ENCODE data around the gene BTG2.
"Not testable (repeated sequence)": the region's sequence is repeated elsewhere in the genome, so short reads cannot be mapped to it uniquely, and the experiment has no call there.

Gene BTG2

DNA sequence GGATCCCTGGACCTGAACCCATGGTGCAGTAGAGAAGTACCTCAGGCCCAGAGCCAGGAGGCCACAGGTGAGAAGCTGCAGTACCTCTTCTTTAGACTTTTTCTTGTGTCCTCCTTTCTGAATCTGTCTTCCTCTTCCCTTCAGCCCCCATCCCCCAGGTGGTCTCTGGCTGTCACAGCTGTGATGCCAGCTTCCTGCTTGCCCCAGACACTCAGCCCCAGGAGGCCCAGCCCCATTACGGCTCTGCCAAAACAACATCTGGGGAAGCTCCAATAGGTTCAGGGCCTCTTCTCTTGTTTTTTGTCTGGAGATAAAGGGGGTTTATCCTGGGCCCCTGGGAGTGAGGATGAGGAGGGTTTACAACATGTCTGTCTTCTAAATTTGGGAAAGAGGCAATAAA, 9.5 kb upstream of the BTG2 start:
- DNase-seq: no peak

DNA sequence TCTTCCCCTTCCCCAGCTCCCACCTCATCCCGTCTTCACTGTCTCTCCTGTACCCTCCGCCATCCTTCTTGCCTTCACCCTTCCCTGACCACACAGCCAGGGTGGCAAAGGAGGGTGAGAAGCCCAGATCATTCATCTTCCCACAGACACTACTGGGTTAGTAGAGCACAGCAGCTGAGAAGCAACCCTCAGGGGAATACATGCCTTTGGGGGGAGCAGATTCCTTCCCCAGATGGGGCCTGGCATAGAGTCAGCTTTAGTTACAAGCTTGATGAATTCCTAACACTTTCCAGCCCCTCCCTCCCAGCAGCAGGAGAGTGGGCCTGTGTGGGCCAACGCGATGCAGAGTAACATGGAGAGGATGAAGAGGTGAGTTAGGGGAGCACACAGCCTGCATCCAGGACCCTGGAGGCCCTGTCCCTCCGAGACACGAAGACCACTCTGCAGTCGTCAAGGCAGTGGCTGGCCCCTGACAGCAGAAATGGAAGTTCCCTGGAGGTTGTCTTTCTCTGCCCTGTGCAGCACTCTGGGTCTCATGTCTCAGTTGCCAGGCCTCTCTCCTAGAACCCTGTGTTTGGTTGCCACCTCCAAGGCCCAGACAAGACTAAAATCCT, 8.8 kb upstream of the BTG2 start:
- no peak for DNase-seq

DNA sequence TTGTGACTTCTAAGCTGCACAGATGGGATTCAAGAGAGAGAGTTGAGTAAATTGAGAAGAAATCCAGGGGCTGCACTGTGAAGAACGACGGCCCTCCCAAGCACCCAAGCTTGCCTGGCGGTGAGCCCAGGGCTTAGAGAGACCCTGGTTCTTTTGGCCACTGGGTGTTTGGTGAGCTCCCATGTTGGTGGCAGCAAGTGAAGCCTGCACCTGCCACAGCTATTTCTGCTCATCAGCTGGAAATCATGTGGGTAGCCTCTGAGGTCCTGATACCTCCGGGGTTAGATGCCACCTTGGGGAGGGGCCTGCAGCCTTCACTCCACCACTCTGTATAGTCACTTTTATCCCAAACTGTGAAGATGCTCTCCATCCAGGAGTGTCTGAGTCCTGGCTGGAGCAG, 6.2 kb upstream of the BTG2 start:
- no peak for DNase-seq

DNA sequence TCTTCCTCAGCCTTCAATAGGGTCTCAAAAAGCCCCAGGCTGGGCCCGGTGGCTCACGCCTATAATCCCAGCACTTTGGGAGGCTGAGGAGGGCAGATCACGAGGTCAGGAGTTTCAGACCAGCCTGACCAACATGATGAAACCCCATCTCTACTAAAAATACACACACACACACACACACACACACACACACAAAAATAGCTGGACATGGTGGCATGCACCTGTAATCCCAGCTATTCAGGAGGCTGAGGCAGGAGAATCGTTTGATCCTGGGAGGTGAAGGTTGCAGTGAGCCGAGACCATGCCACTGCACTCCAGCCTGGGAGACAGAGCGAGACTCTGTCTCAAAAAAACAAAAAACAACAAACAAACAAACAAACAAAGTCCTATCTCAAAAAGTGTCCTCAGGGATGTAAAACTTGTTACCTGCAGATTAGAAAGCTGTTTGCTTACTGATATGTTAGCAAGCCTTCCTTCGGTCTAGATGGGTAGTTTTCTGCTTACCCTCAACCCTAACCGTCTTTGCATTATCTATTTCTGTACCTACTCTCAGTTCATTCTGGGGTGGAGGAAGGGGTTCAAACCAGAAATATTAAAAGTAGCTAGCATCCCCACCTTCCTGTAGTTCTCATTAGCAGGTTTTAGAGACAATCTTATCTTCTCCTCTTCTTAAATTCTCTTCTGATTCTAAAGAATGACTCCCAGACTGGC, 5.4 kb upstream of the BTG2 start:
- not testable (repeated sequence) for DNase-seq

DNA sequence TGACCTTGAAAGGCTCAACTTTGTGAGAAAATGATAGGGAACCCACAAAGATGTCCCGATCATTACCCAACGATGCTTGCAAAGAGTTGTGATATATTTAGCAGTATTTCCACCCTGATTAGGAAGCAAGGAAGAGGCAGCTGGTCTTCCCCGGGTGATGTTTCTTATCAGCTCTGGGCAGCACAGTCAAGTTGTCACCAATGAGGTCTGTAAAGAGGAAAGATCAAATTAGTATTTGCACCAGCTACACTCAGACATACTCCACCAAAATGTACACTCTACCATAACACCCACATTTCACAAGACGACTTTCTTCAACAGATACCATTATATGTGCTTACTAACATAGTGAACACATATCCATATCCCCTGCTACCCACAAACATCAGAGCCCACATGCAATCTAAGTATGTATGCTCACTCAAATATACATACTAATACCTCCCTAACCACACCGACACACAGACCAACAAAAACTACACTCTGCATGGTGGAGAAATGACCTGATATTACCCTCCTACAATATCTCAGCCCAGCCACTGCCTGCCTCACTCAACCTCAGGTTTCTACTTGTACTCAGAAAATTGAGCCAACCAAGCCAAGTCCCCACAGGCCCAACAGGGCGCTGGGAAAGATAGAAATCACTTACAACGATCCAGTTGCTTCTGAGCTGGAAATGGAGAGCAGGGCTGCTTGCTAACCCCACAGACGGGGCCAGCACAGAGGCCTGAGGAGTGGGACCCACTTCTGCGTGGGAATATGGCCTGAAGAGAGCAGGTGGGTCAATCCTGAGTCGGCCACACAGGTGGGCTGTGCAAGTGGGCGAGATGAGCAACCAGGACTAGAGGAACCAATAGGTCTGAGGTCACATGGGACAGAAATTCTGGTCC, 4.6 kb upstream of the BTG2 start:
- no peak for DNase-seq

DNA sequence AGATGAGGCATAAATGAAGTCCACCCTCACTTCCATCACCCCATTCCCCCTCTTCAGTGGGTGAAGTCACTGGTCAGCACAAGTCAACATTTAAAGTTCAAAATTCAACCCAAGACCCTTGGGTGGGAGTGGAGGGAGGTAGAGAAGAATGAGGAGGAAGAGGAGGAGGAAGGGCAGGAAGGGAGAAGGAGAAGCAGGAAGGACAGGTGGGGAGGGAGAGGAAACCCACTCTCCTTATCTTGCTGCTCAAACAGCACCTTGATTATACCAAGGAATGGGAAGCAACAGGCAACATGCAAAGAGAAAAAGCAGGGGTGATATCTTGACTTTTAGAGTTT, 4.0 kb upstream of the BTG2 start:
- no peak for DNase-seq

DNA sequence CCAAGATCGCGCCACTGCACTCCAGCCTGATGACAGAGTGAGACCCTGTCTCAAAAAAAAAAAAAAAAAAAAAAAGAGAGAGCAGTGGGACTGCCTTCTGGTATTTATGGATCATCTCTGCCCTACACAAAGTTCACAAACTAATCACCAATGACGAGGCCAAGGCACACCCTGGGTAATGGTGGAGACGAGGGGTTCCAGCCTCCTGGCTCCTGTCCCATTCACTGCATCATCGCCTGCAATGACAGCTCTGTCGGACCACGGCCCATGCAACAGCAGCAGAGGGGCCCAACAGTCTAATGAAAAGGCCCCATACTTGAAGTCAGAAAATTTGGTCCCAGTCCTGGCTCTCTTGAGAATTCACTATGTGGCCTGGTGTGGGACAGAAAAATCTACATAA, 2.9 kb upstream of the BTG2 start:
- DNase-seq: no peak

DNA sequence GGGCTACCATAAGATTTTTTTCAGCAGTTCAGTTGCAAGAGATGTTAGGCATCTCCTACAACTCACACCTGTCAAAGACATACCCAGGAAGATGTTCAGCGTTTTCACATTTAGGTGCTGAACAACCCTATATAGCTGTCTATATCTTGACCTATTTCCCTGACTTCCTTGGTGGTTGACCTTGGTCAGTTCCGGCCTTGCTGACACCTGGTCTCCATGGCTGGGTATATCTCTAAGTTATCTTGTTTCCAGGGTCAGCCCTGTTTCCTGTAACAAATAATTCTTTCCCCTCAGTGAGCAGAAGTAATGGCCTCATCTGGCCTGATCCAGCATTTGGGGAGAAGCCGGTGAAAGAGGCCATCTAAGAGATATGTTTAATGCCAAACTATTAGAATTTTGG, 2.4 kb upstream of the BTG2 start:
- DNase-seq: no peak

DNA sequence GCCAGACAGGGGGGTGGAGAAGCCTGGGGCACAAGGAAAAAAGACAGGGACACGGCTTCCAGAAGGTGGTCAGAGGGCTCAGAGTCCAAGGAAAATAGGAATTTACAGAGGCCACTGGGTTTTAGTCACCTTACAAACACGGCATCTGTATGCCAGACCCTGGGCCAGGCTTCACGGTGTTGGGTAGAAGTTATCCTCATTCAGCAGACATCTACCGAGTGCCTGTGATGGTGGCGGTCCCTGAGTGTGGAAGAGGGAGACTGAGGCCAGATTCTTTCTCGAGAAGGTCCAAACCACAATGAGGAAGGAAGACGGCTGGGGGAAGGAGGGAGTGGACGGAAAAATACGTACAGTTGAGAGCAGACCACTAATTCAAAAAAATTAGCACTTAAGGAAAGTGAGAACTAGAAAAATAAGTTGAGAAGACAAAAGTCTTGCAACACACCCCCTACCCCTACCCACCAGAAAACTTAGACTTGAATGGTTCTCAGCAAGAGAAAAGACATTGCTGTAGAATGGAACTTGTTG, 864 bp upstream of the BTG2 start:
- DNase-seq: peak; percentile 55 to 63 (median 60)

DNA sequence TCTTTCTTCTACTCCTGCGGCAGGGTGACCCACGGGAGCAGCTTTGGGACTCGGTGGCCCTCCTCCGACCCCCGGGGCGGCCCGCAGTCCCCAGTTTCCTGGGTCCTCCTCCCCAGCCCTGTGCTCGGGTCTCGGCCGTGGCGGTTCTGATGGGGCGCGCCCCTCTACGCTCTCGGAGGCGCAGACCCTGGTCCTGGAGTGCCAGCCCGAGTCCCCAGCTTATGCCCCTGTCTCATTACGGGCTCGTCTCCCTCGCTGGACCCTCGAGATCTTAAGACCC, 430 bp downstream of the BTG2 start:
- peak in 1 of 3 donors; percentile 50 for DNase-seq

DNA sequence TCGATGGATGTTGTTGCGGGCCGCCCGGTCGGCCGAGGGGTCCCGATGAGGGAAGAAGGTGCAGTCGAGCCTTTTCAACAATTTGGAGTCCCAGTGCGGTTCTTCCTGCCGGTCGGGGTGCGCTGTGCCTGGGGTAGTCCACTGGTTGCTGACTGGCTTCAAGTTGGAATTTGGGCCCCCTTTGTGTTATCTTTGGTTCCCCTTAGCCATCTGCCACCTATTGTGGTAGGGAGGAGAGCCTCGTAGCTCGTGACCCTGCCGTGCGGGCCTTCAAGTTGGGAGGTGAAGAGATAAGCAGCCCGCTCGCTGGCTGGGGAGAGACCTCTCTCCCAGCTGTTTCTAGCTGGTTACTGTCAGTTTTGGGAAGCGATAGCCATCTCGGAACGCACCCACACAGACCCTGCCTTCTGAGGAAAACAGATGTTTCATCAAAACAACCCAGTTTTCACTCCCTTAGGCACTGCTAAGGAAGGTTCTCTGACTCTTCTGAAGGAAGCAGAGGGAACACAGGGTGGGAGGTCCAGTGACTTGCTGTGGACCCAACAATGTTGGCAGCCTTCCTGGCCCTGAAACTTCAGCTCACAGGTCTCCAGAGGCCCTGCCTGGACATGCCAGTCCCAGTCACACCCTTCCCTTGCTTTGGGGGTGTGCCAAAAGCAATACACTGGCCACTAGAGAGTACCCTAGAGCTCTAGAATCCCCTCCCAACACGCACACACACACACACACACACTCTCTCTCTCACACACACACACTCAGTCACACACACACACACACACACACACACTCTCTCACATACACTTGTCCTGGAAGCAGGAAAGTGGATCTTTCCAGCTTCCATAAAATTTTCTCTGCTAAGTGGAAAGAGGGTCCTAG, 1.0 kb downstream of the BTG2 start:
- DNase-seq: peak; percentile 52 to 65 (median 59)

DNA sequence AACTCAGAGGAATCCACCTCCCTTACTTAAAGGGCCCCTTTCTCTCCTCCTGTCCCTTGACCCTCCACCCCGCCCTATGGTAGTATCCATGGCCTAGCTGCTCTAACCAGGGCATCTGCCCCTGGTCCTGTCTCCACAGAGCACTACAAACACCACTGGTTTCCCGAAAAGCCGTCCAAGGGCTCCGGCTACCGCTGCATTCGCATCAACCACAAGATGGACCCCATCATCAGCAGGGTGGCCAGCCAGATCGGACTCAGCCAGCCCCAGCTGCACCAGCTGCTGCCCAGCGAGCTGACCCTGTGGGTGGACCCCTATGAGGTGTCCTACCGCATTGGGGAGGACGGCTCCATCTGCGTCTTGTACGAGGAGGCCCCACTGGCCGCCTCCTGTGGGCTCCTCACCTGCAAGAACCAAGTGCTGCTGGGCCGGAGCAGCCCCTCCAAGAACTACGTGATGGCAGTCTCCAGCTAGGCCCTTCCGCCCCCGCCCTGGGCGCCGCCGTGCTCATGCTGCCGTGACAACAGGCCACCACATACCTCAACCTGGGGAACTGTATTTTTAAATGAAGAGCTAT, 1.7 kb downstream of the BTG2 start:
- DNase-seq: peak in 1 of 3 donors; percentile 46

DNA sequence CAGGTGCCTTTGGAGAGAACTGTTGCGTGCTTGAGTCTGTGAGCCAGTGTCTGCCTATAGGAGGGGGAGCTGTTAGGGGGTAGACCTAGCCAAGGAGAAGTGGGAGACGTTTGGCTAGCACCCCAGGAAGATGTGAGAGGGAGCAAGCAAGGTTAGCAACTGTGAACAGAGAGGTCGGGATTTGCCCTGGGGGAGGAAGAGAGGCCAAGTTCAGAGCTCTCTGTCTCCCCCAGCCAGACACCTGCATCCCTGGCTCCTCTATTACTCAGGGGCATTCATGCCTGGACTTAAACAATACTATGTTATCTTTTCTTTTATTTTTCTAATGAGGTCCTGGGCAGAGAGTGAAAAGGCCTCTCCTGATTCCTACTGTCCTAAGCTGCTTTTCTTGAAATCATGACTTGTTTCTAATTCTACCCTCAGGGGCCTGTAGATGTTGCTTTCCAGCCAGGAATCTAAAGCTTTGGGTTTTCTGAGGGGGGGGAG, 2.4 kb downstream of the BTG2 start:
- no peak for DNase-seq

DNA sequence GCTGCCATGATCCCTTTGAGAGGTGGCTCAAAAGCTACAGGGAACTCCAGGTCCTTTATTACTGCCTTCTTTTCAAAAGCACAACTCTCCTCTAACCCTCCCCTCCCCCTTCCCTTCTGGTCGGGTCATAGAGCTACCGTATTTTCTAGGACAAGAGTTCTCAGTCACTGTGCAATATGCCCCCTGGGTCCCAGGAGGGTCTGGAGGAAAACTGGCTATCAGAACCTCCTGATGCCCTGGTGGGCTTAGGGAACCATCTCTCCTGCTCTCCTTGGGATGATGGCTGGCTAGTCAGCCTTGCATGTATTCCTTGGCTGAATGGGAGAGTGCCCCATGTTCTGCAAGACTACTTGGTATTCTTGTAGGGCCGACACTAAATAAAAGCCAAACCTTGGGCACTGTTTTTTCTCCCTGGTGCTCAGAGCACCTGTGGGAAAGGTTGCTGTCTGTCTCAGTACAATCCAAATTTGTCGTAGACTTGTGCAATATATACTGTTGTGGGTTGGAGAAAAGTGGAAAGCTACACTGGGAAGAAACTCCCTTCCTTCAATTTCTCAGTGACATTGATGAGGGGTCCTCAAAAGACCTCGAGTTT, 3.1 kb downstream of the BTG2 start:
- DNase-seq: no peak

DNA sequence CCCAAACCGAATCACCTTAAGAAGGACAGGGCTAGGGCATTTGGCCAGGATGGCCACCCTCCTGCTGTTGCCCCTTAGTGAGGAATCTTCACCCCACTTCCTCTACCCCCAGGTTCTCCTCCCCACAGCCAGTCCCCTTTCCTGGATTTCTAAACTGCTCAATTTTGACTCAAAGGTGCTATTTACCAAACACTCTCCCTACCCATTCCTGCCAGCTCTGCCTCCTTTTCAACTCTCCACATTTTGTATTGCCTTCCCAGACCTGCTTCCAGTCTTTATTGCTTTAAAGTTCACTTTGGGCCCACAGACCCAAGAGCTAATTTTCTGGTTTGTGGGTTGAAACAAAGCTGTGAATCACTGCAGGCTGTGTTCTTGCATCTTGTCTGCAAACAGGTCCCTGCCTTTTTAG, 3.6 kb downstream of the BTG2 start:
- DNase-seq: no peak

DNA sequence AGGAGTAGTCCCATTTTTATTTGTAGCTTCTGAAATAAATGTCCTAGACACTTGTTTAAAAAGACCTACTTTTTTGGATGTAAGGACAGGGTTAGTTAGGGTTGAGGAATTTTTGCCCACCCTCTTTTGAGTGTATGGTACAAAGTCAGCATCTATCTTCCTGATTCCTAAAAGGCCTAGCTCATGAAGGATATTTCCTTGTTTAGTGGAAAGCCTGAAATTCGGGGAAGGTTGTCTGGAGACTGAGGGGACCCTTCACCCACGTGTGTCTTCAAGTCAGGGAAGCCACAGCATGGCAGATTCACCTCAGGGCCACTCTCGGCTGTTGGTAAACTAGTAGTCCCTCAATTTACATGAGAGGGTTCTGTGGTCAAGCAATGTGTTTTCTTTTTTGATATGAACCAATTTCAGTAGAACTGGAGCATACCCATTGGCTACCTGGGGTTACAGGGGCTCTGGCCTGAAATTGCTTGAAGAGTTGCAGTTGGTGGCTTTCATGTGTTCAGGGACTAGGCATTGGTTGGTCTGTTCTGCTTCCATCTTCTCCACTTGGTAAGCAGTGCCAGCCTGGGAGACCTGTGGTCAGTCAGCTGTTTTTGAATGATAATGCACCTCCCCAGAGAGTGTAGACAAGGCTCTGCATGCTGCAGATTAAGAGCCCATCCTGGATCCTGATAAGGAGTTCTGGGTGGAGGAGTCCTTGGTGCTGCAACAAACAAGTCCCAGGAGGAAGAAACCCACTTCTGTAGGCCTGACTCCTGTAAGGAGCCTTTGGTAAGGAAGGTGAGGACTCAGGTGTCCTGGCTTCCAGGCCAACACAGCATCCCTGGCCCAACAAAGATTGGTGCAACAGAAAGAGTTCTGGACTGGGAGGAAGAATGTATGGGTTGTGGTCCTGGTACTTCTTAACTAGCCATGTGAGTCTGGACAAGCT, 6.3 kb downstream of the BTG2 start:
- DNase-seq: no peak

DNA sequence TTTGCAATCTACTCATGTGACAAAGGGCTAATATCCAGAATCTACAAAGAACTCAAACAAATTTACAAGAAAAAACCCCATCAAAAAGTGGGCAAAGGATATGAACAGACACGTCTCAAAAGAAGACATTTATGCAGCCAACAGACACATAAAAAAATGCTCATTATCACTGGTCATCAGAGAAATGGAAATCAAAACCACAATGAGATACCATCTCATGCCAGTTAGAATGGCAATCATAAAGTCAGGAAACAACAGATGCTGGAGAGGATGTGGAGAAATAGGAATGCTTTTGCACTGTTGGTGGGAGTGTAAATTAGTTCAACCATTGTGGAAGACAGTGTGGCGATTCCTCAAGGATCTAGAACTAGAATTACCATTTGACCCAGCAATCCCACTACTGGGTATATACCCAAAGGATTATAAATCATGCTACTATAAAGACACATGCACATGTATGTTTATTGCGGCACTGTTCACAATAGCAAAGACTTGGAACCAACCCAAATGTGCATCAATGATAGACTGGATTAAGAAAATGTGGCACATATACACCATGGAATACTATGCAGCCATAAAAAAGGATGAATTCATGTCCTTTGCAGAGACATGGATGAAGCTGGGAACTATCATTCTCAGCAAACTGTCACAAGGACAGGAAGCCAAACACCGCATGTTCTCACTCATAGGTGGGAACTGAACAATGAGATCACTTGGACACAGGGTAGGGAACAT, 8.9 kb downstream of the BTG2 start:
- not testable (repeated sequence) for DNase-seq

DNA sequence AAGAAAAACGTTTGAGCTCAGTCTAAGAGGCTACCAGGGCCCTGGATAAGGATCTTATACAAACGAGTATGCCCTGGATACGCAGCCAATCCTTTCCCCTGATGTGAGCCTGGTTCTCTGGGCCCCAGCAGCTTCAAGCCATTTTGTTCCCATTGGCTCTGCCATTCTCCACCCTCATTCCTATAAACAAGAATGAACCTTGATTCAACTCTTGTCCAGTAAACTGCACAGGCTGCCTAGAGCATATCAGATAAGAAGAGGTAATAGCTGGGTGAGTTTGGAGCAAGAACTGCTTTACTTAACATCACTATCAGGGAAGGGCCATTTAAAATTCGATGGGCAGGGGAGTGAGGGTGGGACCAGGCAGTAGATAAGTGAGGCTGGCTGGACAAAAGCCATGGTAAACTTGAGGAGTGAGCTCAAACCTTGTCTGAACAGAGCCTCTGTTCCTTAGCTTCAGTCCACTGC, 11.3 kb downstream of the BTG2 start:
- no peak for DNase-seq

DNA sequence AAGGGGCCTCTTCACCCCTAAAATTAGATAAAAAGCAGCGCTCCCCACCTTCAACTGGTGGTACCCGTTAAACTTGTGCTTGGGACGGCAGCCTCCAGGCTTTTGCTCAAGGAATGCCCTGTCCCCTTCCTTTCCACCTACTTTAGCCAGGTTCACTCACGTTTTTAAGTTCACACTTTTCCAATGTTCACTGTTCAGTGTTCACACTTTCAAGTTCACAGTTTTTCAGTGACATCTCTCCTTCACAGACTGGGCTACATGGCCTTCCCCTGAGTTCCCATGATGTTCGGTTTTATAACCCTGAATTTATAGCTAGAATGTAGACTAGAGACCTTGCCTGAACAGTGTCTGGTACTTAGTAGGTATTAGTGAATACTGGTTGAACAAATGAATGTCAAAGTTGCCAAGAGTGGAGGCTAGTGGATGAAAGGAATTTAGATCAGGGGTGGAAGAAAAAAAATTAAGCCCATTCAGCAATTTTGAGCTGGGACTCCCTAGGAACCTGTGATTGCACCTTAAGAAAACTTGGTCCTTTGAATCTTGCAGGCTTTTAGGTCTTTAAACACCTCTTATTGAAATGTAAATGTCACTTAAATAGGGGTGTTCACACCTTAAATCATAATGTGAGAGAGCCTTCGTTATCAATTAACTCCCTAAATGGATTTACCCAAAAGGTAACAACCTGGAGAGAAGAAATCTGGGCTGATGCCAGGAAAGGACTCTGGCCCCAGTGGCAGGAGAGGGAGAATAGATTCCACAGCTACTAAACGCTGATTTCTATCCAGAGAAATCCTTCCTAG, 12.3 kb downstream of the BTG2 start:
- DNase-seq: no peak
